H1 (cell line): ENCODE measurements around the gene HOXC13. TPM values are rescaled to one million over a fixed set of nuclear protein-coding genes. Genes with fewer than 3 reads are reported as not detected.

Source experiments
- EZH2 ChIP-seq: fragments of 200-600 bp; sonication (generic); IDR thresholded peaks from 2 replicates; pipeline ENCODE4 v1.7.1; 2012; ENCODE audit warnings: low read depth, mild to moderate bottlenecking, moderate library complexity, low read length, inconsistent platforms; ENCODE audit not compliant: severe bottlenecking
- JUND ChIP-seq: IDR thresholded peaks from 2 replicates; pipeline ENCODE4 v1.6.1; 2011; ENCODE audit warnings: mild to moderate bottlenecking, improper control_type of control experiment, low read length
- POLR2A ChIP-seq, 2 experiments: IDR thresholded peaks; 1 replicate in 1 of 2; 2 replicates in 1 of 2; pipeline ENCODE4 v1.6.1; 2011; ENCODE audit warnings: low read depth in 2 of 2, low read length in 2 of 2, mild to moderate bottlenecking in 2 of 2; ENCODE audit errors: control extremely low read depth in 1 of 2
- RAD21 ChIP-seq, 2 experiments: IDR thresholded peaks in 1 of 2; conservative IDR thresholded peaks in 1 of 2; 2 replicates each; pipeline ENCODE4 v1.6.1; 2011; ENCODE audit warnings: low read depth in 2 of 2, low read length in 2 of 2, improper control_type of control experiment in 1 of 2, inconsistent platforms in 1 of 2, mild to moderate bottlenecking in 1 of 2, moderate library complexity in 1 of 2
- RFX5 ChIP-seq: IDR thresholded peaks from 2 replicates; pipeline ENCODE4 v1.6.1; 2011; ENCODE audit warnings: low read depth, low read length, improper control_type of control experiment, borderline replicate concordance
- polyA plus RNA-seq, 7 experiments: library from polyadenylated mRNA; depleted of rRNA in 3 of 7; stranded (reverse) in 5 of 7; unstranded in 2 of 7; fragments of >200 nt in 5 of 7; fragments of 200-250 nt in 2 of 7; gene quantifications; 1 replicate in 5 of 7; 2 replicates in 1 of 7; 4 replicates in 1 of 7; pipeline versions ENCODE4 v1.2.1 to v1.2.3, GENCODE V29; 2011 to 2013; ENCODE audit warnings: missing spikeins in 2 of 7, mixed read lengths in 2 of 7
- total RNA-seq: library from RNA; stranded (reverse); fragmentation: NEBNext Ultra II Directional; extraction: Animal tissue kit (Norgen Biotek cat#: 25700); gene quantifications from 2 replicates; pipeline ENCODE4 v1.2.1, GENCODE V29; 2021

The HOXC13 gene
- total and polyA plus RNA-seq, 2 of the 8 experiments (the other 6 are each of a cell fraction or from before 2014, with no cell fraction given) = 0.02 TPM; not detected in 1

GRCh38 chr12:53990311-53991076 lies 51.9 kb downstream of the HOXC13 start (continued):
- TF ChIP-seq EZH2 (peak; percentile 94), JUND (no peak), RAD21 (IDR thresholded peaks at IDR 0.05 in 1 of 2, conservative IDR thresholded peaks at IDR 0.05 in 1 of 2; ENCODE audit: low read depth in 2 of 2, low read length in 2 of 2) (no peak), RFX5 (no peak), POLR2A (IDR thresholded peaks at IDR 0.05; ENCODE audit: control extremely low read depth in 1 of 2, low read depth in 2 of 2, low read length in 2 of 2) (no peak)
